HG02623 (cell line): ENCODE measurements around the gene NFE2L1.
"Not testable (repeated sequence)": the region's sequence is repeated elsewhere in the genome, so short reads cannot be mapped to it uniquely, and the experiment has no call there.

Experiments used
- ATAC-seq: cut with Tn5 transposase; IDR thresholded peaks from one replicate; pipeline ENCODE4 v1.9.1; 2021; ENCODE audit warnings: moderate library complexity; ENCODE audit not compliant: unreplicated experiment

NFE2L1 gene, protein sequence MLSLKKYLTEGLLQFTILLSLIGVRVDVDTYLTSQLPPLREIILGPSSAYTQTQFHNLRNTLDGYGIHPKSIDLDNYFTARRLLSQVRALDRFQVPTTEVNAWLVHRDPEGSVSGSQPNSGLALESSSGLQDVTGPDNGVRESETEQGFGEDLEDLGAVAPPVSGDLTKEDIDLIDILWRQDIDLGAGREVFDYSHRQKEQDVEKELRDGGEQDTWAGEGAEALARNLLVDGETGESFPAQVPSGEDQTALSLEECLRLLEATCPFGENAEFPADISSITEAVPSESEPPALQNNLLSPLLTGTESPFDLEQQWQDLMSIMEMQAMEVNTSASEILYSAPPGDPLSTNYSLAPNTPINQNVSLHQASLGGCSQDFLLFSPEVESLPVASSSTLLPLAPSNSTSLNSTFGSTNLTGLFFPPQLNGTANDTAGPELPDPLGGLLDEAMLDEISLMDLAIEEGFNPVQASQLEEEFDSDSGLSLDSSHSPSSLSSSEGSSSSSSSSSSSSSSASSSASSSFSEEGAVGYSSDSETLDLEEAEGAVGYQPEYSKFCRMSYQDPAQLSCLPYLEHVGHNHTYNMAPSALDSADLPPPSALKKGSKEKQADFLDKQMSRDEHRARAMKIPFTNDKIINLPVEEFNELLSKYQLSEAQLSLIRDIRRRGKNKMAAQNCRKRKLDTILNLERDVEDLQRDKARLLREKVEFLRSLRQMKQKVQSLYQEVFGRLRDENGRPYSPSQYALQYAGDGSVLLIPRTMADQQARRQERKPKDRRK

DNA sequence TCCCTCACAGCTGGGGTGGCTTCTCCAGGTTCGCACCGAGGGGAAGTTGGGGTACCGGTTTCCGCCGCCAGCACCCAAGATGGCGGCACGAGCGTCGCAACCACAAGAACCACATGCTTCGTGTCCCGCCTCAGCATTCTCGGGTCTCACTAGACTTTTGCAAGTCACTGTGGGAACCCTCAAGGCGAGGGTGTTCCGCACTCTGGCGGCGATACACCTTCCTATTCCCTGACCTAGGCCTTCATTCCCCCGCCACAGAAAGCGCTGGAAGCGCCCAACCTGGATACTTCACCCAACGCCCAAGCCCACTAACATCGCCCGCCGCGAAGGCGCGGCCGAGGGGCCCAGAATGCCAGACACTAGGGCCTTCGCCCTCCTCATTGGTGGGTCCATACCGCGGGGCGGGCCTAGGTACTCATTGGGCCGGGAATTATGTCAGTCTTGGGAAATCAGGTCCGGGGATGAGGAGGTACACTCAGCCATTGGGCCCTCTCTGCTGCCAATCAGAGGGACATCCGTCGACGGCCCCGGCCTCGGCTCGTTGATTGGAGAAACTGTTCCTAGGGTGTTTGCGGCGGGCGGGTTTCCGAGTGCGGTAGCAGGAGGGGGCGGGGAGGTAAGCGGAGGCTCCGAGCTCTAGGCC lies at the start of gene NFE2L1:
Gene NFE2L1, plus strand, starts transcription at position 619 of the 643 bp plus-strand sequence. CDS start 2,760 bp downstream, outside the sequence.
- peak; percentile 88 for ATAC-seq

DNA sequence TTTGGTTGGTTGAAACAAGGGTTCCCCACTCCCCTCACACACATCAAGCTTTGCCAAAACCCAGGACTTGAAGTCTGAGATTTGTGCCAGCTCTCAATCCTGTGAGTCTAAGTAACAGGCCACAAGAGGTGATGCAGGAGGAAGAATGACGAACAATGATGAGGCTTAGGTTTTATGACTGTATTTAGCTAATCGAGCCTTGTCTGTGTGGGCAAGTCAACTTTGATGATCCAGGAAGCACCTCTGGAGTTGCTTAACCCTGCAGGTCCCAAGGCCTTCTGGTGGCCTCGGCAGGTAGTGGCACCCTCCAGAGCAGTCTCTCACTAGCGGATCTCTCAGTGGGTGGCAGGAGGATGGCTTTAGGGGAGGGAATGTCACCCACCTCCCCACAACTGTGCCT lies 48.6 kb upstream of the NFE2L1 start:
- no peak for ATAC-seq

DNA sequence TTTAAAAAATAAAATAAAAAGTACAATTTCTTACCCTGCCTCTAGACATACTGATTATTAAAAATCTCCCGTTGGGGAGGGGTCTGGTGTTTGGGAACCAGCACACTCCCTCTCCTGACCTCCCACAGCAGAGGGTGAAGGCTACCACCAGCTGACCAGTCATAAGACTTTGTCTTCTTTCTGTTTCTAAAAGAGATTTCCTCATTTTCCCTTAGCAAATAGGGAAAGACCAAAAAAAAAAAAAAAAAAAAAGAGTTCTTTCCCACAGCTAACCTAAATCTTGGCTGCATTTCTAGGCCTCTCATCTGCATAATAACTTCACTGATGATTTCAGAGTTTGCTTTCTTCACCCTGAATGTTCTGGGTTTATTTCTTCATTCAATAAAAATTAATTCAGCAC lies 47.0 kb upstream of the NFE2L1 start:
- ATAC-seq = no peak

DNA sequence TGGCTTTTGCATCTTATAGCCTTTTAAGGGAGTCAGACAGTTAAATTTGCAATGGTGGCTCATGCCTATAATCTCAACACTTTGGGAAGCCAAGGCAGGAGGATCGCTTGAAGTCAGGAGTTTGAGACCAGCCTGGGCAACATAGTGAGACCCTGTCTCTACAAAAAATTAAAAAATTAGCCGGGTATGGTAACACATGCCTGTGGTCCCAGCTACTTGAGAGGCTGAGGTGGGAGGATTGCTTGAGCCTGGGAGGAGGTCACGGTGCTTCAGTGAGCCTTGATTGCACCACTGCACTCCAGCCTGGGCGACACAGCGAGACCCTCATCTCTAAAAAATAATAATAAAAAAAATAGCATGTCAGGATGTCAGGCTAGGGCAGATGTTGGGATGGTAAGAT lies 46.5 kb upstream of the NFE2L1 start:
- ATAC-seq = not testable (repeated sequence)

DNA sequence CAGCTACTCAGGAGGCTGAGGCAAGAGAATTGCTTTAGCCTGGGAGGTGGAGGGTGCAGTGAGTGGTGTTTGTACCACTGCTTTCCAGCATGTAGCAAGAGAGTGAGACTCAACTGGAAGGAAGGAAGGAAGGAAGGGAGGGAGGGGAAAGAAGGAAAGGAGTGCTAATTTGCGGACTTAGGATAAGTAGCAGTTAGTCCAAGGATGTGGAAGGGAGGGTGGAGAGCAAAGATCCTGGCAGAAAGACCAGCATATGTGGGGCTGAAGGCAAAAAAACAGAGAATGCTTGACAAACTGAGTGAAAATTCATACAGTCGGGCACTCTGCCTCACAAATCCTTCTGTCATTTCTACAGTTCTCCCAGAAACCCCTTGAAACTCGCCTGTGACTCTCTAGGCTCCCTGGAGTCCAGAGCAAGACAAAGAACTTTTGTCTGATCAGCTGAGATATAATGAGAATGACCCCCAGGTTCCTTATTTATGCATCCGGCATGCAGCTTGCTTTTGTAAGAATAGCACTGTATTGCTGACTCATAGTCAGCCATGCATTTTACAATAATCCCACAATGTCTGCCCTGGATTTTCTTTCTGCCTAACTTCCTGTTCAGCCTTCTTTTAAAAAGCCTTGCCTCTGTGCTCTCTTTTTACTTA lies 45.8 kb upstream of the NFE2L1 start:
- no peak for ATAC-seq

DNA sequence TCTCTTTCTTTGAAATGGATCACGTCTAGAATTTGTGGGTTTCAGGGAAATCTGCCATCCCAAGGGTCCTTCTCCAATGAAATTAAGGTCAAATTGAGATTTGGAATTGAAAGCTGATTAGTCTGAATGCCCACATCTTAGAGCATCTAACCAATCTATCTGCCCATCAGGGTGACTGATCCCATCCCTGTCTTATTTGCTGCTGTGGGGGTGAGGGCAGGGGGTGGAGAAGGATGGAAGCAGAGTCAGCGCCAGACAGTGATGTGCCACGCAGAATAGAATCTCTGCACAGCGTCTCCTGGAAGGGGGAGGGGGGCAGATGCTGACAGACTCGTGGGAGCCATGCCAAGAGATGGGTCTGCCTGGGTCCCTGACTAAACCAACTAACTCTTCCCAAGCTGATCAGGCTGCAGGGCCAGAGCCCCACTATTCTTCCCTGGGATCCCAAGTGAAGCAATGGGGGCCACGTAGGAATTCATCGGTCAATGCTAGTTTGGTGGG lies 45.2 kb upstream of the NFE2L1 start:
- no peak for ATAC-seq

DNA sequence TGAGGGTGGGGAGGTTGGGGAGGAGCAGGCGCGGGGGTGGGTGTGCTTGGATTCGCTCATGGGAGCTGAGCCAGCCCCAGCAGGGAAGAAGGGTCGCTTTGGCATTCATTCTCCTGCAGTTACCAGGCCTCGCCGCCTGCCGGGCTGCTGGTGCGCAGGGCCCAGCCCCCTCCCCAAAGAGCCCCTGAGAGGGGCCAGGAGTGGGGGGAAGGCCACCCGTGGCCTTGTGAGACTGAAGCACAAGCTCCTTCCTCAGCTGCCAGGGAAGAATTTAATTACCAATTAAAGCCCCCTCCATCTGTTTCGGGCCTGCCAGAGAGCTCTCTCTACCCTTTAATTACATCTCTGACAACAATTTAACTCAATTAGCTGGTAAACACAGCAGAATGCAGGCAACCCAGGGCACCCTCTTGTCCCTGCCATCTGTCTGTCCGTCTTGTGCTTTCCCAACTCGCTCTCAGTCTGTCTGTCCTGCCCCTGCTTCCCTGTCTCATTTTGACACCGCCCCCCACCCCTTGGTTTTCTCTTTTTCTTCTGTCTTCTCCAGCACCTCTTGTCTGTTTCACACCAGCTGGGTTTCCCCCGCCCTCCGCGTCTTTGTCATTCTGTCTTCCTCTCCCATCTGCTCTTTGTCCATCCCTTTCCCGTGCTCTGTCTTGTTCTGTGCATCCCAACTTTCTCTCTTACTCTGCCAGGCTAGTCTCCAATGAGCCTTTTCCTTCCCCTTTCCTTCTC lies 44.6 kb upstream of the NFE2L1 start:
- ATAC-seq = no peak

DNA sequence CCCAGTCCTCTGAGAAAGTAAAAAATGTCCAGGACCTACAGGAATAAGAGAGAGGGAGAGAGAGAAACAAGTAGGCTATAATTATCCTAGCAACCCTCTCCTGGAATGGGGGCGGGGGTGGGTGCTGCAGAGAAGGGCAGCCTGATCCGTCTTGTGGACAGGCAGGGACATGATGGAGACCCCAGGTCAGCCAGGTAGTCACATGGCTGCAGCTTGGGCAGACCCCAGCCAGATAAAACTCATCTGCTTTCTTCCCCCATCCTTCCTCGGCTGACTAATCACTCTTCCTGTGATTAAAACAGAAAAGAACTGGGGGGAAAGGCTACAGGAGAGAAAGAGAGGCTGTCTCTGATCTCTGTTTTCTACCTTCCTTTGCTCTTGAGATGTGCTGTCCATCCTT lies 43.2 kb upstream of the NFE2L1 start:
- no peak for ATAC-seq

DNA sequence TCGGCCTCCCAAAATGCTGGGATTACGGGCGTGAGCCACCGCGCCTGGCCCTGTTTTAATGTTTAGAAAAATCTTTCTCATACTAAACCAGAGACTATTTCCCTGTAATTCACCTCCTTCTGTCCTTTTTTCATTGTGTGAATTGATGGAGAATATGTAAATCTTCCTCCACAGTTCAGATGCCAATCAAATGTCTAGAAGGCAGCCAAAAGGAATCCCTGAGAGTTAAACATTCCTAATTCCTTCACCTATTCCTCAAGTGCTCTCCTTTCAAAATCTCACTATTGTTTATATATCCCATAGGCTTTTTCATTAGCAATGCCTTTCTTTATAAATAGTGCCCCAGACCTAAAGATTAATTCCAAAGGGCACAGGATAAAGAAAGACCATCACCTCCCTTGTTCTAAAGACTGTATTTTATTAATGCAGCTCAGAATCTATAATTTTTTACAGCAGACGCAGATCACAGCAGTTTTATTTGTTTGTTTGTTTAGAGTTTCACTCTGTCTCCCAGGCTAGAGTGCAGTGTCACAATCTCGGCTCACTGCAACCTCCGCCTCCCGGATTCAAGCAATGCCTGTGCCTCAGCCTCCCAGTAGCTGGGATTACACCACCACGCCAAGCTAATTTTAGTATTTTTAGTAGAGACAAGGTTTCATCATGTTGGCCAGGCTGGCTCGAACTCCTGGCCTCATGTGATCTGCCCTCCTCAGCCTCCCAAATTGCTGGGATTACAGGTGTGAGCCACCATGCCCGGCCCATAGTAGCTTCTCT lies 41.0 kb upstream of the NFE2L1 start:
- no peak for ATAC-seq

DNA sequence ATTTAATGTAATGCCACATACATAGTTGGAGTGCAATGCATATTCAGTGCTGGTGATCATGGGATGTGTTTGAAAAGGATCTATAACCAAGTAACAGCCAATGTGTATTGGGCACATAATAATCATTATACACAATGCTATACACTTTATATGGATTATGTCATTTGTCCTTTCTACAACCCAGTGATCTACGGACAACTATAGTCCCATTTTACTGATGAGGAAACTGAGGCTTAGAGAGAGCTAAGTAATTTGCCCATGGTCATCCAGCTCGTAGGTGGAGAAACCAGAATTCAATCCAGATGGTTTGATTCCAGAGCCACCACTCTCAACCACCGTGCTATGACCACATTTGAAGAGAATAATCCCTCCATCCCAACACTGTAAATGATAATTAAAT lies 38.0 kb upstream of the NFE2L1 start:
- ATAC-seq = no peak

DNA sequence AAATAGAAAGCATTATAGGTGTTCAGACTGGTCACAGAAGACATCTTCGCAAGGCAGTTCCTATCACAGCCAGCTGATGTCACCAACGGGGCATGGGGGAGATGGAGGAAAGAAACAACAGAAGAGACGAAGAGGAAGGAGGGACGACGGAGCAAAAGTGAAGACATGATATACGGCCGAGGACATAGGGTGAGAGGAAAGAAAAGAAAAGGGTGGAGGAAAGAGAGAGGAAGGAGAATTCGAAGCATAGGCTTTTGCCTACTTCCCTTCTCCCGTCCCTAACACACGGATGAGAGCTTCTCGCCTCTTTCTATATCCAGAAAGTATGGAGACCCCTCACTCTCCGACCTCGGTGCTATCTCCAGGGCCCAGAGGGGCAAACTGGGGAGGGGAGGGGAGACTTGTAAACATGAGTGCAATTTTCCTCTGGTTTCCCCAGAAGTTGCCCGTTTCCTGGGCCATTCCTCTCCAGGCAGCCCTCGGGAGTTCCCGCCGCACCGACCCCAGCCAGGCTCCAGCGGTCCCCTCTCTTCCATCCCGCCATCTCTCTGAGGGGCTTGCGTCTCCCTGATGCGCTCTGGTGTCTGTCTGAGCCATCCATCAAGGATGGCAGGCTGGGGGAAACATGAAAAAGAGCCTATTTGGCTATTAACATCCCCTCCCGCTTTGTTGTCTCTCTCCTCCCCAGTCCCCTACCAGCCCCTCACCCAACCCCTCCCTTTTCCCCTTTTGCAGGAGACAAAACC lies 36.6 kb upstream of the NFE2L1 start:
- no peak for ATAC-seq

DNA sequence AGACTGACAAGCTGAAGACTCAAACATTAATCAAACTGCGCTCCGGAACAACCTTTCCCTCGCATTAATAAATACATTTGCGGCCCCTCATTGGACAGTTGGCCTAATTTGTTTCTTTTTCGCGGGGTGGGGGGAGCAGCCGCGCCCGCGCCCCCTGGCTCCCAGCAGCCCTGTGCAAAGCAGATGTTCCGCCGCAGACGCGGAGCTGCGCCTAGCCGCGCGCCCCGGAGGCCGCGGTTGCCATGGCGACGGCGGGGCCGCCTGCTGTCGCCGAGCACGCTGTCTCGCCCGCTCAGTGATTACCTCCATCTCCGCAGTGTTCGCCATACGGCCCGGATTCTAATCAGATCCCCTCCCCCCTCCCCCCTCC lies 36.0 kb upstream of the NFE2L1 start:
- ATAC-seq = no peak

DNA sequence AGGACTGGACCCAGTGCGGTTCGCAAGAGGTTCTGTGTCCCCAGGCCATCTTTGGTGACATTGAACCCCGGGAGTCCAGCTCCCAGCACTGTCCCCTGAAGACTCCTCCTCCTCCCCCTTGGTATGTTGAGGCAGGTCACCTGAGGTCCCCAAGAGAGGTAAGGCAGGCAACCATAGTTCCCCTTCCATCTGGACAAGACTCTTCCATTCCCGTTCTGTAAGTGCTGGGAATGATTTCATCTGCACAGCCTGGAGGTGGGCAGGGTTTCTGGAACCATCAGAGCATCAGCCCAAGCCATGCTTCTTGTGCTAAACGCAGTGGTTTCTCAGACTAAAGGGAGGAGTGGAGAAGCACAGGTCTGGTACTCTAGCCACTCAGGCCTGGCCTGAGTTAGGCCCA lies 35.5 kb upstream of the NFE2L1 start:
- ATAC-seq = no peak

DNA sequence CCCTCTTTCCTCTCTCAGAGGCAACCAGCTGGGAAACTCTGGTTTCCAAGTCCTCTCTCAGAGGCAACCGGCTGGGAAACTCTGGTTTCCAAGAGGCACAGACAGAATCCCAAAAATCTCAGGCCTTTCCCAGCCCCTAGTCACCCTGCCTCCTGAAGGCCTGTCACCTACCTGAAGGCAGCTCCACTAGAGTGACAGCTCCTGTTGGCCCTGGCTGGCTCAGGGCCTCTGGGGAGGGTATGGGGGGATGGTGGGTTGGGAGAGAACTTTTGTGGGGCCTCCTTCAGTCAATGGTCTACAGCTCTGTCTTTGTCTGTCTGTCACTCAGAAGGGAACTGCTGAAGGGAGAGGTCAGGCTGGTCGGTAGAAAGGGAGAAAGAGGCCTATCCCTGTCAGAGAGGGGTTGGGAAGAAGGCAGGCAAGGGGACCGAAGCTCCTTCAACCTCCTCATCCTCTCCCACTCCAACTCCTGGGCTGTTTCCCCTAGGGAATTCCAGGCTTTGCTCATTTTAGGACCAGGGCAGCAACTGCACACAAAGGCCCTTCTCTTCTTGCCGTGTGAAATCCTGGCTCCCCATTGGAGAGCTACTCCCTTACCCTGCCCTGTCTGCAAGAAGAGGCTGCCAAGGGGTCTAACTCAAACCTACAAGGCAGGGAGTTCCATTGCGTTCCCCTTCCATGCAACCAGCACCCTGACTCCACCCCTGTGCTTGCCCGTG lies 34.1 kb upstream of the NFE2L1 start:
- ATAC-seq = no peak

DNA sequence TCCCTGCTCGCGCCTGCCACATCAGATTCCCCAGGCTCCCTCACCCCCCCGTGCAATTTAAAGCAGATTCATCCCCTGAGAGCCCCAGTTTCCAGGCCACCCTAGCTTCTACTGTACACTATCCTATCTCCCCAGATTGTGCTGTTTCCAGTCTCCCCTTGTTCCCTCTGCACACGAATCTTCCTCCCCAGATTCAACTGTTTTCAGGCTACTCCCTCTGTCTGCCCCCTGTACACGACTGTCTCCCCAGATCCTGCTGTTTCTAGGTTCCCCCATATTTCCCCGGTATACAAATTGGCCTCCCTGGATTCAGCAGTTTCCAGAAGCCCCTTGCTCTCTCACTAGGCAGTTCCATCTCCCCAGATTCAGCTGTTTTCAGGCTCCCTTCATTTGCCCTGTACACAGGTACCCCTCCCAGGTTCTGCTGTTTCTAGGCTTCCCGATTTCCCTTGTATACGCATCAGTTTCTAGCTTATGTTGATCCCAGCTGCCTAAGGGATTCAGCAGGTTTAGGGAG lies 33.5 kb upstream of the NFE2L1 start:
- ATAC-seq = no peak

DNA sequence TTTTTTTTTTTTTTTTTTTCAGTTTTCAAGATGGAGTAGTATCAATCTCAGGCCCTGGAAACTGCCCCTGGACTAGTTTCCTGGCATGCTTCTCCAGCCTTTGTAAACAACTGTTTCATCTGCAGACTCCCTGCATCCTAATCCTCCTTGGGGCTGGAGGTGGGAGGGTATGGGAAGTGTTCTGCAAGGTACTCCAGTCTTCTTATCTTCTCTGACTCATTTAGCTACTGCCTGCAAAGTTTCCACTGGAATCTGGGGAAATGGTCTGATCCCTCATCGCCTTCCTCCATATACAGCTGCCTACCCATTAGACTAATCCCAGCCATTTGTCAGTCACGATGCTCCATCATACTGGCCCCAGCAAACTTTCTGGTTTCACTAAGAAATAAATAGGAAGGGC lies 32.0 kb upstream of the NFE2L1 start:
- no peak for ATAC-seq

DNA sequence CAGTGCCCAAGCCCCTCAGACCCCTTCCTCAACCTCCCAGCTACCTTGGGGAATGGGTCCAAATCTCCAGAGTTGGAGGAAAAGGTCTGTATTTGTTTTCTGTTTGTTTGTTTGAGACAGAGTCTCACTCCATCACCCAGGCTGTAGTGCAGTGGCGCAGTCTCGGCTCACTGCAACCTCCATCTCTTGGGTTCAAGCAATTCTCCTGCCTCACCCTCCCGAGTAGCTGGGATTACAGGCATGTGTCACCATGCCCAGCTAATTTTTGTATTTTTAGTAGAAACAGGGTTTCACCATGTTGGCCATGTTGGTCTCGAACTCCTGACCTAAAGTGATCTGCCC lies 30.4 kb upstream of the NFE2L1 start:
- ATAC-seq = peak; percentile 10

DNA sequence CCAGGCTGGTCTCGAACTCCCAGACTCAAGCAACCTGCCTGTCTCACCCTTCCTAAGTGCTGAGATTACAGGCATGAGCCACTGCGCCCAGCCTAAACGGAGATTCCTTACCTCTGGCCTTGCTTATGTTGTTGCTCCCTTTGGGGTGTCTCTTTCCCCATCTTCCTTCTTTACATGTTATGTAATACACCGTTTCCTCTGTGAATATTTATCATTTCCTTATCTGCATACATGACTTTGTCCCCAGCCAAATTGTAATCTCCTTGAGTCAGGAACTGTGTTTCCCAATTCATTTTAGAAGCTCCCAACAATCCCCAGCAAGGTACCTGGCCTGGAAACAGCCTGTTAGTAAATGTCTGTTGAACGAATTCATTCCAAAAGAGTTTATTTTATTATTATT lies 26.2 kb upstream of the NFE2L1 start:
- ATAC-seq = no peak
